Measurements from ENCODE around the gene ACCS.

Gene ACCS

GRCh38 chr11:44095506-44096359, 29.7 kb downstream of the ACCS start, which contains the start of gene EXT2:
EXT2 (plus strand) TSS chr11:44095678; CDS start chr11:44107713, 12,035 bp downstream.
- DNase-seq: peak; percentile 62

- DNase-seq: no peak
Observed at GRCh38 chr11:44096360-44097185, 30.5 kb downstream of the ACCS start.

GRCh38 chr11:44097821-44098220, 31.8 kb downstream of the ACCS start:
- no peak for DNase-seq

GRCh38 chr11:44101098-44101497, 35.0 kb downstream of the ACCS start:
- no peak for DNase-seq

GRCh38 chr11:44104481-44105294, 38.6 kb downstream of the ACCS start:
- DNase-seq: no peak

- DNase-seq: no peak
Observed at GRCh38 chr11:44108260-44108659, 42.2 kb downstream of the ACCS start.

GRCh38 chr11:44110231-44110679, 44.2 kb downstream of the ACCS start:
- peak; percentile 23 for DNase-seq

GRCh38 chr11:44112091-44112821, 46.2 kb downstream of the ACCS start:
- DNase-seq: peak; percentile 76

GRCh38 chr11:44113018-44113417, 46.9 kb downstream of the ACCS start:
- DNase-seq: no peak

- no peak for DNase-seq
Observed at GRCh38 chr11:44113572-44113971, 47.5 kb downstream of the ACCS start.

- no peak for DNase-seq
Observed at GRCh38 chr11:44116234-44116830, 50.3 kb downstream of the ACCS start.

GRCh38 chr11:44120169-44120568, 54.1 kb downstream of the ACCS start:
- no peak for DNase-seq

- DNase-seq: no peak
Observed at GRCh38 chr11:44125598-44125997, 59.5 kb downstream of the ACCS start.

- no peak for DNase-seq
Observed at GRCh38 chr11:44126304-44126703, 60.2 kb downstream of the ACCS start.

- DNase-seq: no peak
Observed at GRCh38 chr11:44127130-44127529, 61.1 kb downstream of the ACCS start.

GRCh38 chr11:44128729-44129128, 62.7 kb downstream of the ACCS start:
- DNase-seq: no peak

GRCh38 chr11:44130751-44131150, 64.7 kb downstream of the ACCS start:
- no peak for DNase-seq

GRCh38 chr11:44133335-44133946, 67.4 kb downstream of the ACCS start:
- DNase-seq: peak; percentile 6
